ENCODE results near the gene DNAI4.

DNAI4 gene

GRCh38 chr1:66764994-66765578 is 159.6 kb downstream of the DNAI4 start:
- peak; percentile 57 for DNase-seq
